Stimulated activated CD4-positive, alpha-beta T cell treated with anti-CD3 and anti-CD28 coated beads, Interleukin-15, amount 100 ng/mL, for 48 hours (primary cell): ENCODE data around the gene CPSF3.
"Not testable (repeated sequence)": the region's sequence is repeated elsewhere in the genome, so short reads cannot be mapped to it uniquely, and the experiment has no call there.

ENCODE experiments used
- DNase-seq, 2 donors: peaks; one replicate each; pipeline ENCODE4 v3.0.0-alpha.2; 2020; ENCODE audit warnings: low read depth in 2 of 2

The CPSF3 gene

DNA sequence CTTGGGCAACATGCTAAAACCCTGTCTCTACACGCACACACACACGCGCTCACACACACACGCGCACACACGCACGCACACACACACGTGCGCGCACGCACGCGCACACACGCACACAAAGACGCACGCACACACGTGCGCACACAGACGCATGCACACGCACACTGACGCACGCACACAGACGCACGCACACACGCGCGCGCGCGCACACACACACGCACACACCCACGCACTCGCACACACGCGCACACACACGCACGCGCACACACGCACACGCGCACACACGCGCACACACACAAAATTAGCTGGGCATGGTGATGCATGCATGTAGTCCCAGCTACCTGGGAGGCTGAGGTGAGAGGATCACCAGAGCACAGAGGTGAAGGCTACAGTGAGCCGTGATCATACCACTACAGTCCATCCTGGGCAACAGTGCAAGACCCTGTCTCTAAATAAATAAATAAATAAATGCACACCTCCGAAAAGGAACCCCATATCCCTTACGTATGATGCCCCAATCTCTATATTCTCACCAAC lies 42.8 kb downstream of the CPSF3 start:
- no peak for DNase-seq

DNA sequence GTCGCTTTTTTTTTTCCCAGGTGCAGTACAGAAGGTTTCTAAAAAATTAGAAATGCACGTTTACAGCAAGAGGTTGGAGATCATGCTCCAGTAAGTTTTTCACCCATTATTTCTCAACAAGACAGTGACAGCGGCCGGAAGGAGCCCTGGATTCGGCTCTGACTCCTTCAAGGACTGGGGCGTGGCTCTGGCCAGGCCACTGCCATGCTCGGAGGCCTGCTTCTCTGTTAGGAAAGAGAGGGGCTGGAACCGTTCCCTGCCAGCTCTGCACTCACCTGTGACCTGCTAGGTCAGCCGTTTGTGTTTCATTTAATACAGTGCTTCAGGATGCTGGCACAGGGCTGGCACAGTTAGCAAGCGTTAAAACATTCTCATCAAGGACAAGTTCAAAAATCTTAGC lies 44.2 kb downstream of the CPSF3 start:
- DNase-seq = no peak

DNA sequence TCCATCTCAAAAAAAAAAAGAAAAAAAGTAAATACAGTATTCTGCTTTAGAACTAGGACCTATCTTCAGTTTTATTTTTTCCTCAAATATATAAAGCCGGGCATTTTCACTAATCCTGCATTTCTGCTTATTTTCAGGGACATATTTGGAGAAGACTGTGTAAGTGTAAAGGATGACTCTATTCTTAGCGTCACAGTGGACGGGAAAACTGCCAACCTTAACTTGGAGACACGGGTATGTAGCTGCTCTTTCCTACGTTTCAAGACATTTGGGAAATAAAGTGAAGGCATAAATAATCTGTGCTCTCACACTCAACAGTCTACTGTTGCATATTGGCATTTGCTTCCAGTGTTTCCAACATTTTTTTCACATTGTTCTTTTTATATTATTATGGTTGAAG lies 47.8 kb downstream of the CPSF3 start:
- DNase-seq = no peak

DNA sequence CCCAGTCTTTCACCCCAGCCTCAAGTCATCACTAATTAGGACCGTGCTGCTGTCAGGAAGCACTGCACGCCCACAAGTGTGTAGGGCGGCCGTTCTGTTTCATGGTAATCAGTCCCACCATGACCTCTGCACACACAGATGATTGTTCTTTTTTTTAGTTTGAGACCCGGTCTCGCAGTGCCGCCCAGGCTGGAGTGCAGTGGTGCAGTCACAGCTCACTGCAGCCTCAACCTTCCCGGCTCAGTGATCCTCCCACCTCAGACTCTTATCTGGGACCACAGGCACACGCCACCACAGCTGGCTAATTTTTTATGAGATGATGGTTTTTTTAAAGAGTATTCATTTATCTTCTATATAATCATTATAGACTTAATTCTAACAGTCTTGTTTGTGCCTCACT lies 49.1 kb downstream of the CPSF3 start:
- DNase-seq = no peak

DNA sequence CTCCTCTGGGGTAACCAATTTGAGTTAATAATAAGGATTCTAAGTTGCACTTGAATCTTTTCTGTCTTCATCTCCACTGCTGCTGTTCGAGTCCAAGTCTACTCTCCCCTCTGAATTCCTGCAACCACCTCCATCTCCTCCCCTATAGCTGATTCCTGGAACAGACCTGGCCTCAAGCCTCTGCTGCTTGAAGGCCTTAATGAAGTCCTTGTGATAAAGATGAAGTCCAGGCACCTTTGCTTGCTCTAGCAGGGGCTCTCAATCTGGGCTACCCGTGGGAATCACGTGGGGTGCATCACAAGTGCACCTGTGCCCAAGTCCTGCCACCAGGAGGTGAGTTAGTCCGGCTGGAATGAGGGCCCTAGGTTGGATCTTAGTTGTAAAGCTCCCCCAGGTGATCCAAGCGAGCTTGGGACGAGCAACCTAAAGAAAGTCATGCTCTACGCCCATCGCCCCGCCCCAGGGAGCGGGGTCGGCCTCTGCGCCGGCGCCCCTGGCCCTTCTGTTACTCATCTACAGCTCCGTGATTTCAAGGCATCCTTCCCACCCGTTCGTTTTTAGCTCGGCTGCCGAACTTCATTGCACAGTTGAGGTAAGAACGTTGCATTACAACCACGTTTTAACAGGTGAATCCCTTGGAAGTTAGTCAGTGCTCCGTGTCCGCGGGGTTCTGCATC lies 50.0 kb downstream of the CPSF3 start:
- no peak for DNase-seq

DNA sequence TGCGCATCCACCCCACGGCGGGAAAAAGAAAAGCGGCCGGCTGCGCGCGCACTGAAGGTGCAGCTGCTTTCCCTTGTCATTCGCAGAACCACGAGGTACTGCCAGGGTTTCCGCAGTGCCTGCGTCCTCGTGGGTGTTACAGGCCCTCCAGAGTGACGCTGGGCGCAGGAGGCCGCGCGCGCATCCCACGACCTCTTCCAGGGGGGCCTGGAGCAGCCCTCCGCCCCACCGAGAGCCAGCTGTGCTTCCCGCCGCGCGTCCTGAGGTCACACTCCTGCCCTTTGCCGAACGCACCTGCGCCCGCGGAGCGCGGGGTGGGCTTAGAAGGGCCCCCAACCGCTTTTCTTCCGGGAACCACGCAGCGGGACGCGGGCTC lies 50.5 kb downstream of the CPSF3 start:
- peak; percentile 40 to 41 for DNase-seq

DNA sequence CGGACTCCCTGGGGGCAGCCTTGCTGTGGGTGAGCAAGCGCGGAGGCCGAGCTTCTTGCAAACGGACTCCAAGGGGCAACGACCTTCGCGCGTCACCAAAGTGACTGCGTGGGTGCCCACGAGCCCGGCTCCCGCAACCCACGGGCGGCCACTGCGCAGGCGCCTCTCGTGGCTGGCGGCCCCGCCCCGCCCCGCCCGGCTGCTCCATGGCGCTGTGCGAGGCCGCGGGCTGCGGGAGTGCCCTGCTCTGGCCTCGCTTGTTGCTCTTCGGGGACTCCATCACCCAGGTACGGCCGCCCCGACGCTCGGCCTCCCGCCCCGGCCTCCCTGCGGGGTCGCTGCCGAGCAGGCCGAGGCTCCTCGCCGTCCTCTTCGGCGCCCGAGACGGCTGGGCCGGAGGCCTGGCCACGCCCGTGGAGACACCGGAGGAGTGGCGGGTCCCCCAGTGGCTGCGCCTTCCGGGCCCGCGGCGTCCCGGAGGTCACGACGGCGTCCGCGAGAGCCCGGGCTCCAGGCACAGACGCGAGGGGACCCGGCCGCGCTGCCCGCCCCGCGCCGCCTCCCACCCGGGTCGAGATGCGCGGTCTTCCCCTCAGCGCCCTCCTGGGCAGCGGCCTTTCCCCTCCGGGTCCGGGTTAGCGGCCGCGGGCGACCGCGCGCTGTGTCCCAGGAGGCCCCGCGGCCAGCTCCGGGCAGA lies 51.1 kb downstream of the CPSF3 start, which contains the start of gene IAH1:
IAH1 (plus strand) TSS at position 191 of the 697 bp plus-strand sequence; CDS start at position 207, 16 bp downstream.
- DNase-seq = peak in 1 of 2 donors; percentile 53

DNA sequence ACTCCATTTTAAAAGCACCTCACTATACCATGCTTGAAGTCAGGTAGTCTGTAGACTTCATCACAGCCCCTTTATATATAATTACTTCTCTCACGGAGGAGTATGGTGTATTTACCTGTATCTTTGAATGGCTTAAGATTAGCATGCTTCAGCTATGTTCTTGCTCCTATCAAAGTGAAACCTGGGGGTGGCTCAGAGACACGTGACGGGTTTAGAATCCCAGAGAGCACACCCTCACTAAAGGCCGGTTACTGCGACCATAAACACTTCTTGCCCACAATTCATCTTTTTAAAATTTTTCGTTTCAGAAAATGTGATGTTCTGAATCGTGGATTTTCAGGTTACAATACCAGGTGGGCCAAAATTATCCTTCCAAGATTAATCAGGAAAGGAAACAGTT lies 54.5 kb downstream of the CPSF3 start:
- DNase-seq = no peak

DNA sequence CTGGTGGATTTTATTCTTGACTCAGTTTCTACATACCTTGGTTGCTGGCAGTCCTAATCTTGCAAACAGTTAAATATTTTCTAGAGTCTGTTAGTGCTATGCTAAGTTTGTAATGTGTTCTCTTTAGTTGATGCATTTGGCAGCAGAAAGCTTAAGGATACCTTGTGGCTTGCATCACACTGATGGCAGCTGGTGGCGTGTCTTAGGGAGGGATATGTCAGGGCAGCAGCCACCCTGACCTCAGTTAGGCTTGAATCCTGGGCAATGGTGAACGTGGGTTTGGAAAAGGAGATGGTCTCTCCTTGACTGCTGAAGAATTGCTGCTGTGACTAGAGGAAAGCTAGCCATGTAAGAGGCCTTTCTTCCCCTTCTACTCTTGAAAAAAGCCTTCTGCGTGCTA lies 55.1 kb downstream of the CPSF3 start:
- DNase-seq = no peak

DNA sequence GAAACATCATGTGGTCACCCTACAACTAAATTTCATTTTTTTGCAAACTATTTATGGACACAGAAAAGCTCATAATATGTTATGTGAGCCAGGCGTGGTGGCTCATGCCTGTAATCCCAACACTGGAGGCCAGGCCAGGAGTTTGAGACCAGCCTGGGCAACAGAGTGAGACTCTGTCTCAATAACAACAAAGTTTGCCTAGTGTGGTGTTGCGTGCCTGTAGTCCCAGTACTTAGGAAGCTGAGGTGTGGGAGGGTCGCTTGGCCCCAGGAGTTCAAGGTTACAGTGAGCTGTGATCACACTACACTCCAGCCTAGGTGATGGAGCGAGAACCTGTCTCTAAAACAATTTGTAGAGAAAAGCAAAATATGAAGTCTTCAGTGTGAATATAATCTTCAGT lies 56.7 kb downstream of the CPSF3 start:
- DNase-seq = no peak

DNA sequence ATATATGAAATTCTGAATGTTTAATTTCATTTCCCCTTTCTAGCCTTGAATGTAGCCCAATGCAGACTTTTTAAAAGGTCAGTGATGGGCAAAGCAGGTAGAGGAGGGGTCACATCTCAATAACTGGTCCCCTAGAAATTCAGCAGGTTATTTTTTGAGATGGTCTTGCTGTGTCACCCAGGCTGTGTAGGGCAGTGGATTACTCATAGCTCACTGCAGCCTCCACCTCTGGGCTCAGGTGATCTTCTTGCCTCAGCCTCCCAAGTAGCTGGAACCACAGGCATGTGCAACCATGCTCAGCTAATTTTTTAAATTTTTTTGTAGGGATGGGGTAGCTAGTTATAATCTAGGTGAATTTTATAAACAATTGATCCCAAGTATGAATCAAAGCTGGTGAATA lies 59.7 kb downstream of the CPSF3 start:
- DNase-seq = no peak

DNA sequence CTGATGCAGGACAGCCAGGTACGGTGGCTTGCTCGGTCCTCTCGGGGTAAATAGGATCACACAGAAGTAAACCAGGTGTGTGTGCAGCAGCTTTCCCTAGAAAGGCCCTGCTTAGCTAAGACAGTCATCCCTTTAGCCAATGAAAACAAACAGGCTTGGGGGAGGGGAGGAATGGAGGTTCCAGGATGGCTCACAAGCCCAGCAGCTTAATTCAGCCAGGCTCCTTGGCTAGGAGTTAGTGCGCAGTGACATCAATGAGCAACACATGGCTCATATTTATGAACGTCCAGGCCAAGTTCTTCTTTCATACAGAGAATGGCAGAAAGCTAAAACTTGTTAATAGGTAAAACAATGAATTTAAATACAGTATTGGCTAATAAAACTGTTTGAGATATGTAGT lies 61.1 kb downstream of the CPSF3 start:
- no peak for DNase-seq

DNA sequence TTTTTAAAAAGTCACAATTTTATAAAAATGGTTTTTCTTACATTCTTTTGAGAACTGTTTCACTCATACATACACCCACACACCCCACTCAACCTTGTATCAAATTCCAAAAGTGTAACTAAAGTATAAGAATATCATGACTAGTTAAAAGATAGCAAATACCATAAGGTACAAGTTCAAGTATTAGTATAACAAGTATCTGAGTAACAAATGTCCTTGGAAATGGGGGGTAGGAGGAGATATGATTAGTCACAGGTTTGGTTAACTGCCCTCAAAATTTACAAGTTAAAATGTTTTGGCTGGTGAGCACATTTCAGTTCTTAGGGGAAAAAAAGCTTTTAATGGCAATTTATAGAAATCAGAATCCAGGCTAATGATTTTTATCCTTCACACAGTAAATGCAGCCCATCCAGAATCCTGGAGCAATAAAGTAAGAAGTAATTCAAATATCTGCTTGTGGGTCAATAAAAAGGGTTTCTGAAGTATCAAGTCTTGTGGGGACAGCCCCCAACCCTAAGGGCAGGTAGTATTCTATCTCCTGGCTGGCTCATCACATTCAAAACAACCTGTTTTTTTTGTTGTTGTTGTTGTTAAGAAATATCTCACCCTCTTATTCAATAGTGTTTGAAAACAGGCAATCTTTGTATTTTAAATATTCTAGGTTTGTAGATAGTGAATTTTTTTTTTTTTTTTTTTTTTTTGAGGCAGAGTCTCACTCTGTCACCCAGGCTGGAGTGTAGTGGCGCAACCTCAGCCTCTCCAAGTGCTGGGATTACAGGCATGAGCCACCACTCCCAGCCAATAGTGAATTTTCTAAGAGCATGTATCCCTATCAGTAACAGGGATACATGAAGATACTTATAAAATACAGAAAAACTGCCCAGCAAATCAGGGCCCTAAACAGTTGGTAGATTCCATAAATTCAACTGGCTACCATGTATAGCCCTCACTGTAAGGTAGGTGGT lies 65.4 kb downstream of the CPSF3 start:
- DNase-seq = no peak

DNA sequence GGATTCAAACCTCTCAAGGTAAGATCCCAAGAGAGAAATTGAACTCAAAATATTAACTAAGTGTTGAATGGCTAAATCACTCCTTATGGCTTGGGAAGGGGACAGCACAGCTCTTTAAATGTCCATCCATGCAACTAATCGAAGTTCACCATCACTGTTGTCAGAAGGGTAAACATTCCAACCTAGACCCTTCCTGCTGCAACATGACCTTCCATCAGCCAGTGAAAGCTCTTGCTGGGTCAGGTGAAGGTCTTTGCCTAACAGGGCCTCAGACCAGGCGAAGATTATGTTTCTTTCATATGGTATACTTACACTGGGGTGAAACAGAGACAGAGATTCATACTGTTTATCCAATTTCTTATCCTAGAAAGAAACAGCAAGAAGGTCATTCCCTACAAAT lies 67.3 kb downstream of the CPSF3 start:
- DNase-seq = no peak

DNA sequence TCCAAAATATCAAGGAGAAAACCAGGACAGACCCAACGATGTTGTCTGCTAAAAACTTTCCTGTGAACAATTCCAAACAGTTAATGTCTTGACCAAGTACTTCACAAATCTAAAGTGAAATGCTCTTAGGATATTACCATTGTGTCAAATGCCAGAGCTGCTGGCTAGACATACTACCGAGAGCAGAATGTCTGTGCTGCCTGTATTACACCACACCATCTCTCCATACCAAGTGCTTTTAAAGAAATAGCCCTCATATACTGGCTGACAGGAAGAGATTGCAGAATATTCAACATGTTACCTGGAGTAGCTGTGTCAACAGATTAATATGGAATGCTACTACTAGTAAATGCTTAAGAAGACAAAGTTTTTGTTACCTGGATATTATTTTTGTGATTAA lies 69.5 kb downstream of the CPSF3 start:
- no peak for DNase-seq

DNA sequence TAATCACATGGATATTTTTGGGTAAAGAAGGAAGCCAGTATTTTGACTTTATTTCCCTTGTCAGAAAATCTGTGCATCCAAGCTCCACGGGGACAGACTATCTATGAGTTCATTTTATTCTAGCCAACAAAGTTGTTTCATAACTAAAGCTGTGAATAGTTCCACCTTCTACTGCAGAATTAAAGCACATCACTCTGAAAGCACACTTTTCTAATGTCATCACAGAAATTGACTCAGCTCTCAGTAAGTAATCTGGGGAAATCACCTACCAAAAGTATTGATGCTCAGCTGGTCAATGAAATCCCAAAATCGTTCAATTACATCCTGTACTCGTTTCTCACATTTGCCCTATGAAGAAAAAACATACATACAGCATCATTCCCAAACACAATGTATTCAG lies 70.0 kb downstream of the CPSF3 start:
- no peak for DNase-seq

DNA sequence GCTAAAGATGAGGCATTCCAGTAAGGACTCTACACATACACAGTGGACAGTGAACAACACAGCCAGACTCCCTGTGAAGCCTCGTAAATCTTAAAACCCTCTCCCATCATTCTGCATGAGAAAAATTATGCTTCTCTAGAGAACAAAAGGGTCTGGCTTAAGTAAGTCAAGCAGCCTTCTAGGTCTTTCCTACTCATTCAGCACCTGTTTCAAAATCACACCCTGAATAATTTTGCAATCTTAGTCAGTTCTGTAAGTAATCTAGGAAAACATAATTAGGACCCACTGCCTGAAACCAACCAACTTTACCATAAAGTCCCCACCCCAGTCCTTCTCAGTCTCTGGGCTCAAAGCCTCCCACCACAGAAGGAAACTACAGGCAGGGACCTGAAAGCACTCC lies 70.6 kb downstream of the CPSF3 start:
- no peak for DNase-seq

DNA sequence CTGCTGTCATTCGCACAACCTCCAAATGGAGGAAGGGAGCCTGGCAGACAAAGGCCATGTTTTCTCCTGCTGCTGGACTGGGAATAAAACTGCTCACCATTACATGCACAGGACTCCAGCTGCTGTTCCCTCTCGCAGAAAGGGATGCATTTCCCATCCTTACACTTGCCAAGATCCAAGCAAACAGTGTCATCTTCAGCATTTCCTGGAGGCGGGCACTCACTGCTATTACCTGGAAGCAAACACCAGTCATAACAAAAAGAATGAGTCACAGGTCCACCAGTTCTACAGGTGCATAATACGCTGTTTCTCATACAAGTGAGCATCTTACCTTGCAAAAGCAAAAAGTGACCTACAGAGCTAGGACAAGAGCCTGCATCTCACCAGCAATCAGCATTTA lies 73.6 kb downstream of the CPSF3 start:
- DNase-seq = no peak

DNA sequence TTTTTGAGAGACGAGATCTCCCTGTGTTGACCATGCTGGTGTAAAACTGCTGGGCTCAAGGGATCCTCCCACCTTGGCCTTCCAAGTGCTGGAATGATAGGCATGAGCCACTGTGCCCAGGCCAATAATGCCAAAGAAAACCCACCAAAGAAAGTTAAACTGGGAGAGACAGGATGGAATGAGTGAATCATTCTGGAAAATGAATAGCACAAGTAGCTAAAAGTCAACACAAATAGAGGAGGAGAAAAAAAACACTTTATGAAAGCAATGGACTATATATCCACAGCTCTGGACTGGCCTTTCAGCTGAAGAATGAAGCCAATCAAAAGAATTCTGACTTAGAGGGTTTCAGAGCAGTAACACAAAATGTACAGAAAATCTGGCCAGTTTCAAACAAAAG lies 74.8 kb downstream of the CPSF3 start:
- DNase-seq = no peak

DNA sequence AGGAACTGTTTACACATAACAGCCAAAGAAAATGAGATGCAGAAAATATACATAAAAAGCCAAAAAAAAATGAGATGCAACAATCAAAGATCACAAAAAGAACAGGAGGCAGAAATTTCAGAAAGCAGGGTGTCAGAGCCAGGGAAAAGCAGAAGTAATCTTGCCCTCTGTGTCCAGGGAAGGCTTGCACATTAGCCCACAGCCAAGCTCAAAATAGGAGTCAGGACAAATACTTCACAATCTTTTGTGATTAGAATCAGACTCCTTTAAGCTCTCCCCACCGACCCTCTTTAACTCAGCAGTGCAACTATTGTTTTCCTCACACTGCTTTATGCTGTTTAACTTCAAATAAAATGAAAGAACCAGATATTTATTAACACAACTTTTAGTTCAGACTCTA lies 85.5 kb downstream of the CPSF3 start:
- no peak for DNase-seq

DNA sequence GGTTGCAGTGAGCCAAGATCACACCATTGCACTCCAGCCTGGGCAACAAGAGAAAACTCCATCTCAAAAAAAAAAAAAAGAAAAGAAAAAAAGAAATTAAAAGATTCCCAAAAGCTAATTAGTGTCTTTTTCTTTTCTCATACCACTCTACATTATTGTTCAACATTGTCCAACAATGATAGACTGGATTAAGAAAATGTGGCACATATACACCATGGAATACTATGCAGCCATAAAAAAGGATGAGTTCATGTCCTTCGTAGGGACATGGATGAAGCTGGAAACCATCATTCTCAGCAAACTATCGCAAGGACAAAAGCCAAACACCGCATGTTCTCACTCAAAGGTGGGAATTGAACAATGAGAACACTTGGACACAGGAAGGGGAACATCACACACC lies 90.5 kb downstream of the CPSF3 start:
- DNase-seq = not testable (repeated sequence)

DNA sequence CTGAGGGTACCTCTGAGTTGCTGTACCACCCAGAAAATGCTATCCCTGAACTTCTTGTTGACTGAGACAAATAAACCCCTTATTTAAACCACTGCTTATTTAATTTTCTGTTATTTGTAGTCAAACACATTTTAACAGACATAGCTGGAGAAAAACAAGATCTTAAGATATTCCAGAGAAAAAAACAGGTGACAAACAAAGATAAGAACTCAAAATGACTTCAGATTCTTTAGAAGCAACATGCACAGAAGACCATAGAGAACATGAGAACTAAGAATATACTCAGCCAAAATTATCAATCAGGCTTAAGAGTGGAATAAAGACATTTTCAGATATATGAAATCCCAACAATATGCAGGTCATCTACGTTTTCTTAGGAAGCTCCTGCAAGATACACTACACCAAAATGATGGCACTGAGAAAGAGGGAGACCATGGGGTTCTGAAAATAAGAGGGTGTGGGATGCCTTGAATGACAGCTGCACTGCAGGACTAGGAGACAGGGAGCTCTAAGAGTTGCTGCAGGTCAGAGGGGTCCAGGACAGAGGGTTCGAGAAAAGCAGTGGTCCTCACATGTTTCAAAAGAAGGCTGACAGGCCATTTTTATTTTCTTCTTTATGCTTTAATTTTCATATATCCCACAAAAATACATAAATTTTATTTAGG lies 93.8 kb downstream of the CPSF3 start:
- no peak for DNase-seq
